Measurements from ENCODE around the gene DCAF12.

DNA sequence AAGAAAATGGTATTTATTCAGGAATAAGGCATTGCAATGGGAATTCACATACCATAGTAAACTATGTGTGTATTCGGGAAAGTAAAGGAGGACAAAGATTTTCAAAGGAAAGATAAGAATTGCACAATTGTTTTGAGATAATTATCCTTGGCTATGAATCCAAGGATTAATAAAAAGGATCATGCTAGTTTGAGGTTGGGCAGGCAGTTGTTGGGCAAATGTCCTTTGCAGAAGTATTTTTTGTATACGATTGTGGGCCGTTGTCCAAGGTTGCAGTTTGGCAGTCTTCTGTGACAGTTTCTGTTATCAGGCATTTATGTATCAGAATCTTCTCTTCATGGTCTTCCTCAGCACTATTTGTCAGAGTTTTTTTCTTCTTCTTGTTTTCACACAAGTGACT is 67.2 kb downstream of the DCAF12 start:
- TF ChIP-seq, protein P1, sequence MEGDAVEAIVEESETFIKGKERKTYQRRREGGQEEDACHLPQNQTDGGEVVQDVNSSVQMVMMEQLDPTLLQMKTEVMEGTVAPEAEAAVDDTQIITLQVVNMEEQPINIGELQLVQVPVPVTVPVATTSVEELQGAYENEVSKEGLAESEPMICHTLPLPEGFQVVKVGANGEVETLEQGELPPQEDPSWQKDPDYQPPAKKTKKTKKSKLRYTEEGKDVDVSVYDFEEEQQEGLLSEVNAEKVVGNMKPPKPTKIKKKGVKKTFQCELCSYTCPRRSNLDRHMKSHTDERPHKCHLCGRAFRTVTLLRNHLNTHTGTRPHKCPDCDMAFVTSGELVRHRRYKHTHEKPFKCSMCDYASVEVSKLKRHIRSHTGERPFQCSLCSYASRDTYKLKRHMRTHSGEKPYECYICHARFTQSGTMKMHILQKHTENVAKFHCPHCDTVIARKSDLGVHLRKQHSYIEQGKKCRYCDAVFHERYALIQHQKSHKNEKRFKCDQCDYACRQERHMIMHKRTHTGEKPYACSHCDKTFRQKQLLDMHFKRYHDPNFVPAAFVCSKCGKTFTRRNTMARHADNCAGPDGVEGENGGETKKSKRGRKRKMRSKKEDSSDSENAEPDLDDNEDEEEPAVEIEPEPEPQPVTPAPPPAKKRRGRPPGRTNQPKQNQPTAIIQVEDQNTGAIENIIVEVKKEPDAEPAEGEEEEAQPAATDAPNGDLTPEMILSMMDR (IDR thresholded peaks at IDR 0.05): no peak
- no peak for TF ChIP-seq POLR2A (IDR thresholded peaks at IDR 0.05)

Measured in adrenal gland (tissue), 5 donors.